CD14-positive monocyte (primary cell): ENCODE measurements around the gene TSPAN32. TPM values are rescaled to one million over a fixed set of nuclear protein-coding genes. Genes with fewer than 3 reads are reported as not detected.
A peak's percentile ranks its signal among the peaks of the same experiment; 100 is the strongest.

Experiments
- DNase-seq, 3 donors: peaks; one replicate each; pipeline ENCODE4 v3.0.0-alpha.2; 2011 to 2022
- H2AFZ ChIP-seq: 2 replicates; pipeline ENCODE4 v1.6.0; 2012; ENCODE audit warnings: mild to moderate bottlenecking, low read depth, low read length, inconsistent platforms; ENCODE audit not compliant: insufficient read depth, poor library complexity, severe bottlenecking
- H3K27ac ChIP-seq, 2 donors: 1 replicate in 1 of 2; 2 replicates in 1 of 2; pipeline ENCODE4 v1.5.1; 2012 to 2013; ENCODE audit warnings: low read length in 2 of 2, control low read depth in 1 of 2, inconsistent platforms in 1 of 2, low read depth in 1 of 2, mild to moderate bottlenecking in 1 of 2
- H3K27me3 ChIP-seq, 2 donors: one replicate each; pipeline versions ENCODE4 v1.6.0 to v1.6.1; 2011 to 2013; ENCODE audit warnings: low read length in 2 of 2; ENCODE audit not compliant: control insufficient read depth in 2 of 2, insufficient read depth in 2 of 2
- H3K36me3 ChIP-seq, 2 donors: replicated peaks in 1 of 2; 1 replicate in 1 of 2; 2 replicates in 1 of 2; pipeline versions ENCODE4 v1.5.1 to v1.6.1; 2012 to 2013; ENCODE audit warnings: low read length in 2 of 2, control low read depth in 1 of 2, inconsistent platforms in 1 of 2, mild to moderate bottlenecking in 1 of 2; ENCODE audit not compliant: insufficient read depth in 2 of 2, control insufficient read depth in 1 of 2
- H3K4me1 ChIP-seq, 2 donors: 1 replicate in 1 of 2; 2 replicates in 1 of 2; pipeline versions ENCODE4 v1.5.1 to v1.6.1; 2012 to 2013; ENCODE audit warnings: low read length in 2 of 2, control low read depth in 1 of 2, inconsistent platforms in 1 of 2, mild to moderate bottlenecking in 1 of 2, moderate library complexity in 1 of 2; ENCODE audit not compliant: insufficient read depth in 2 of 2, control insufficient read depth in 1 of 2
- H3K4me2 ChIP-seq: replicated peaks from 2 replicates; pipeline ENCODE3; 2012; ENCODE audit warnings: low read length, moderate library complexity, mild to moderate bottlenecking; ENCODE audit not compliant: poor library complexity, severe bottlenecking; ENCODE audit errors: extremely low read depth
- H3K4me3 ChIP-seq, 3 experiments: fragments of 200-600 bp in 1 of 3; sonication (generic) in 1 of 3; replicated peaks in 1 of 3; 1 replicate in 2 of 3; 2 replicates in 1 of 3; pipeline ENCODE4 v1.5.1; 2011 to 2013; ENCODE audit warnings: low read length in 3 of 3, mild to moderate bottlenecking in 3 of 3, control low read depth in 2 of 3, low read depth in 2 of 3, inconsistent platforms in 1 of 3, moderate library complexity in 1 of 3
- H3K79me2 ChIP-seq: 2 replicates; pipeline ENCODE4 v1.6.0; 2012; ENCODE audit warnings: mild to moderate bottlenecking, control low read depth, inconsistent platforms, low read length, moderate library complexity; ENCODE audit not compliant: insufficient read depth
- H3K9ac ChIP-seq: 2 replicates; pipeline ENCODE4 v1.6.0; 2017; ENCODE audit warnings: low read length, mild to moderate bottlenecking; ENCODE audit not compliant: insufficient read depth, poor library complexity, severe bottlenecking
- H3K9me3 ChIP-seq, 2 donors: replicated peaks in 1 of 2; 1 replicate in 1 of 2; 2 replicates in 1 of 2; pipeline versions ENCODE4 v1.5.1 to v1.6.1; 2012 to 2013; ENCODE audit warnings: low read length in 2 of 2, control low read depth in 1 of 2; ENCODE audit not compliant: control insufficient read depth in 1 of 2, insufficient read depth in 1 of 2
- H4K20me1 ChIP-seq: 2 replicates; pipeline ENCODE4 v1.6.0; 2012; ENCODE audit warnings: mild to moderate bottlenecking, low read length, control low read depth, moderate library complexity; ENCODE audit not compliant: insufficient read depth
- H3K27ac Mint-ChIP-seq, 7 donors: one replicate each; pipeline ENCODE4 v1.8.0; 2020; ENCODE audit warnings: mild to moderate bottlenecking in 7 of 7, mixed read lengths in 7 of 7, moderate library complexity in 6 of 7, inconsistent platforms in 2 of 7
- H3K27me3 Mint-ChIP-seq, 3 donors: one replicate each; pipeline ENCODE4 v1.8.0; 2021 to 2022; ENCODE audit warnings: low read depth in 3 of 3, mild to moderate bottlenecking in 3 of 3, mixed read lengths in 3 of 3, moderate library complexity in 3 of 3, inconsistent platforms in 1 of 3
- H3K36me3 Mint-ChIP-seq, 2 donors: one replicate each; pipeline ENCODE4 v1.8.0; 2020; ENCODE audit warnings: mixed read lengths in 2 of 2, inconsistent platforms in 1 of 2, mild to moderate bottlenecking in 1 of 2
- H3K4me1 Mint-ChIP-seq: one replicate; pipeline ENCODE4 v1.8.0; 2020; ENCODE audit warnings: mild to moderate bottlenecking, mixed read lengths
- H3K4me3 Mint-ChIP-seq, 2 donors: one replicate each; pipeline ENCODE4 v1.8.0; 2020; ENCODE audit warnings: mild to moderate bottlenecking in 2 of 2, mixed read lengths in 2 of 2, moderate library complexity in 1 of 2
- H3K9me3 Mint-ChIP-seq, 7 donors: one replicate each; pipeline ENCODE4 v1.8.0; 2020 to 2022; ENCODE audit warnings: mixed read lengths in 7 of 7, mild to moderate bottlenecking in 6 of 7, moderate library complexity in 6 of 7, inconsistent platforms in 2 of 7
- WGBS: methylation state at CpG from one replicate; pipeline ENCODE4 v1.1.5; 2013; ENCODE audit warnings: missing lambda C conversion rate; ENCODE audit not compliant: insufficient coverage; 5-methylcytosine and 5-hydroxymethylcytosine counted together
- intact Hi-C, 2 donors: fragments of 100-400 bp; cut with micrococcal nuclease; formaldehyde crosslinking; loops; one replicate each; pipeline versions ENCODE4 v1.15.0 to v1.15.1; 2023
- polyA plus RNA-seq, 3 donors: library from polyadenylated mRNA; depleted of rRNA in 1 of 3; unstranded in 2 of 3; stranded (reverse) in 1 of 3; fragments of 300-500 nt in 2 of 3; fragments of >200 nt in 1 of 3; fragmentation: Illumina TruSeq in 2 of 3; gene quantifications; 1 replicate in 2 of 3; 2 replicates in 1 of 3; pipeline ENCODE4 v1.2.3, GENCODE V29; 2012 to 2021
- TF ChIP-seq, protein P1 (sequence below): fragments of 200-600 bp; IDR thresholded peaks from one replicate; pipeline ENCODE4 v1.8.0; 2022; ENCODE audit warnings: antibody characterized with exemption, mild to moderate bottlenecking

Gene TSPAN32
- polyA plus RNA-seq, 3 donors: 34.8 to 136 (median 82.5) TPM

DNA sequence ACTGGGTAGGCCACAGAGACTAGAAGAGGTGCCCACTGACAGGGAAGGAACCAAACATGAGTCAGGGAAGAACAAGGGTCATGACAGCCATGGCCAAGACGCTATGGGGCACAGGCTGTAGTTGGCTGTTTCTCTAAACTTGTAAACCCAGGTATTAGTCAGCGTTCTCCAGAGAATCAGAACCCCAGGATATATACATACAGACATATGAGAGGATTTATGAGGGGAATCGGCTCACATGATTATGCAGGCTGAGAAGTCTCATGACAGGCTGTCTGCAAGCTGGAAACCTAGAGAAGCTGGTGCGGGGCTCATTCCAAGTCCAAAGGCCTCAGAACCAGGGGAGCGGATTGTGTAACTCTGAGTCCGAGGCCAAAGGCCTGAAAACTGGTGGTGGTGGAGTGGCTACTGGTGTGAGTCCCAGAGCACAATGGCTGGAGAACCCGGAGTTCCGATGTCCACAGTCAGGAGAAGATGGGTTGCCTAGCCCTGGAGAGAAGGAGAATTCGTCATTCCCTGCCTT, 45.6 kb downstream of the TSPAN32 start:
- Histone ChIP-seq H3K4me1 (no peaks in the 10 kb centered on the region), H3K9me3 (peaks cover 8 to 46% of the 10 kb centered on the region in 2 donors), H2AFZ (no peak overlapping the region), H4K20me1 (no peaks in the 10 kb centered on the region), H3K9ac (no peak overlapping the region), H3K27ac (no peak overlapping the region), H3K79me2 (no peaks in the 10 kb centered on the region), H3K4me2 (no peak overlapping the region), H3K27me3 (no peaks in the 10 kb centered on the region), H3K4me3 (no peak overlapping the region), H3K36me3 (no peaks in the 10 kb centered on the region)
- intact Hi-C loops: no loop called here
- Mint-ChIP-seq H3K27ac (peak overlapping the region in 1 of 7 donors; percentile 24), H3K9me3 (peaks cover 20 to 49% (median 41%) of the 10 kb centered on the region in 7 donors), H3K36me3 (no peaks in the 10 kb centered on the region), H3K4me3 (no peak overlapping the region), H3K4me1 (no peaks in the 10 kb centered on the region), H3K27me3 (peaks cover 12 to 42% (median 27%) of the 10 kb centered on the region in 3 donors)
- TF ChIP-seq, protein P1, sequence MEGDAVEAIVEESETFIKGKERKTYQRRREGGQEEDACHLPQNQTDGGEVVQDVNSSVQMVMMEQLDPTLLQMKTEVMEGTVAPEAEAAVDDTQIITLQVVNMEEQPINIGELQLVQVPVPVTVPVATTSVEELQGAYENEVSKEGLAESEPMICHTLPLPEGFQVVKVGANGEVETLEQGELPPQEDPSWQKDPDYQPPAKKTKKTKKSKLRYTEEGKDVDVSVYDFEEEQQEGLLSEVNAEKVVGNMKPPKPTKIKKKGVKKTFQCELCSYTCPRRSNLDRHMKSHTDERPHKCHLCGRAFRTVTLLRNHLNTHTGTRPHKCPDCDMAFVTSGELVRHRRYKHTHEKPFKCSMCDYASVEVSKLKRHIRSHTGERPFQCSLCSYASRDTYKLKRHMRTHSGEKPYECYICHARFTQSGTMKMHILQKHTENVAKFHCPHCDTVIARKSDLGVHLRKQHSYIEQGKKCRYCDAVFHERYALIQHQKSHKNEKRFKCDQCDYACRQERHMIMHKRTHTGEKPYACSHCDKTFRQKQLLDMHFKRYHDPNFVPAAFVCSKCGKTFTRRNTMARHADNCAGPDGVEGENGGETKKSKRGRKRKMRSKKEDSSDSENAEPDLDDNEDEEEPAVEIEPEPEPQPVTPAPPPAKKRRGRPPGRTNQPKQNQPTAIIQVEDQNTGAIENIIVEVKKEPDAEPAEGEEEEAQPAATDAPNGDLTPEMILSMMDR: no peak
- no peak for DNase-seq
- 90% methylated on average over 4 of the region's 9 CpGs for WGBS

DNA sequence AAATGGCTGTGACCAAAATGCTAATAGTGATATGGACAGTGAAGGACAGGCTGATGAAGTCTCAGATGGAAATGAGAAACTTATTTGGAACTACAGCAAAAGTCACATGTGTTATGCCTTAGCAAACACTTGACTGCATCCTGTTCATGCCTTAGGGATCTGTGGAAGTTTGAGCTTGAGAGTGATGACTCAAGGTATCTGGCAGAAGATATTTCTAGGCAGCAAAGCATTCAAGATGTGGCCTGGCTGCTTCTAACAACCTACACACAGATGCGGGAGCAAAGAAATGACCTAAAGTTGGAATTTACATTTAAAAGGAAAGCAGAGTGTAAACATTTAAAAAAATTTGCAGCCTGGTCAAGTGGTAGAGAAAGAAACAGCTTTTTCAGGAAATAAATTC, 47.2 kb downstream of the TSPAN32 start:
- no peaks in the 10 kb centered on the region for H3K36me3 Mint-ChIP-seq

More for the DNA sequence above, 47.2 kb downstream of the TSPAN32 start:
- TF ChIP-seq, protein P1: no peak
- Histone ChIP-seq H3K36me3 (no peaks in the 10 kb centered on the region), H3K4me2 (no peak overlapping the region), H3K27ac (no peak overlapping the region), H2AFZ (no peak overlapping the region), H3K9me3 (peaks cover 0 to 35% of the 10 kb centered on the region in 2 donors), H3K27me3 (no peaks in the 10 kb centered on the region), H4K20me1 (no peaks in the 10 kb centered on the region), H3K79me2 (no peaks in the 10 kb centered on the region), H3K9ac (no peak overlapping the region), H3K4me3 (no peak overlapping the region), H3K4me1 (no peaks in the 10 kb centered on the region)
- intact Hi-C loops: no loop called here
- no peak overlapping the region for H3K4me3 Mint-ChIP-seq
- WGBS: no CpG with 5 or more reads among the region's 1 CpG
- H3K27ac Mint-ChIP-seq: no peak overlapping the region
- DNase-seq: no peak
- no peaks in the 10 kb centered on the region for H3K4me1 Mint-ChIP-seq
- peaks cover 12 to 37% (median 29%) of the 10 kb centered on the region in 7 donors for H3K9me3 Mint-ChIP-seq
- H3K27me3 Mint-ChIP-seq: peaks cover 12 to 45% (median 30%) of the 10 kb centered on the region in 3 donors
